ENCODE results near the gene ZNF37A. TPM values are rescaled to one million over a fixed set of nuclear protein-coding genes. Genes with fewer than 3 reads are reported as not detected.

The ZNF37A gene
- total RNA-seq, 2 experiments from 2014 or later: 24.1 to 25.5 TPM

DNA sequence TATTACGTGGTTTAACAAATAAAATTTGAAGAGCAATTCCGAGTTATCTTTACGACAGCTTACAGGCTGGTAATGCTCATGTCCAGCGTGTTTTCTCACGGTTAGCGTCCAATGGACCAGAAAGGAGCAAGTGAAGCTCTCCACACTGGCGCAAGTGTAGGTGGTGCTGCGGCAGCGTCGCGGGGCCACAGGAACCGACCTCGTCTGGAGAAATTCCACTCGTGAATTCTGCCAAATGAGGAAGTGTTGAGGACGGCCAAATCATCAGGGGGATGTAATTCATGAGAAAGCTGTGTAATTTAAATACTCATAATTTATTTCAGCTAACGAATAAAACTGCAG is 350 bp upstream of the ZNF37A start:
- no peaks in the 10 kb centered on the region for H3K27me3 Mint-ChIP-seq
- ChIA-PET CTCF (interaction anchor here (0.6 to 1.4 kb wide), 5 partner anchors 81 to 127 kb away, joined by 3 to 4 read pairs (median 4); partner anchors contain the start of genes ZNF25 and ZNF33A), POLR2A (interaction anchor here (1.4 kb wide), 1 partner anchor 83 kb away, joined by 4 read pairs; the partner anchor contains the start of gene ZNF33A)
- intact Hi-C loops (cut with DNase I, micrococcal nuclease): loop anchor here (1.0 to 5.0 kb wide), 7 partner anchors 41 to 309 kb away; partner anchors contain the start of genes ZNF248 (in 2 of the 2), ZNF25 (in 2 of the 2) and ZNF33A (in 2 of the 2)
- peaks cover 40% of the 10 kb centered on the region for H3K36me3 Mint-ChIP-seq (ENCODE audit: low read depth)
- H3K27ac Mint-ChIP-seq: peak overlapping the region; percentile 90
- H3K4me1 Mint-ChIP-seq: peaks cover 28% of the 10 kb centered on the region
- H3K4me3 Mint-ChIP-seq: peak overlapping the region; percentile 85
- DNase-seq (no peak), ATAC-seq (peak; percentile 8)
- H3K9me3 Mint-ChIP-seq (ENCODE audit: low read depth): peaks cover 14% of the 10 kb centered on the region

DNA sequence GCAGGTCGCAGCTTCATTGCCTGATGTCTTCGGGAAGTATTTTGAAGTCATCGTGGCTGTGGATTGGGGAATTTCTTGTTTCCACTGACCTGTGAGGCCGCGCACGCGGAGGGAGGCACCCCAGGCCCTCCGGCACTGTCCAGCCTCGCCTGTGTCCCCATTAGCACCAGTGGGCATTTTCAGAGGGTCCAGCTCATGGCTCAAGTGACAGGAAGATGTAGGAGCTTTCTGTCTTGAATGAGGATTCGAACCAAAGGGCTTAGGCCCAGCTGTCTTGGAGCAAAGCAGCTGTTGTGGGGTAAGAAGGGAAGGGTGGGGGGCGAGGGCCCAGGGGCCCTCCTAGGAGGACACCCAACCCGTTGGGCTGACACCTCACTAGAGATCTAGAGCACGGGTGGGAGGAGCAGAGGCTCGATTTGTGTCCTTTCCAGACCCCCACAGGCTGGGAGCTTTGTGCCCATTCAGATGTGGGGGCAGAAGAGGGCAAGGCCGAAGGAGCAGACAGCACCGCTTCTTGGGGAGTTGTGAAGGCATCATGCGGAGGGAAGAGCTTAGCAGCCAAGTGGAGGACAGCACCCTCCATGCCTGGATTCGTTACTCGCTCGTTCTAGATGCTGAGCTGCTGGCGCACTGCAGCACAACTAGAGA is 914 bp downstream of the ZNF37A start:
- ChIA-PET CTCF (interaction anchor here (0.9 to 1.4 kb wide), 2 partner anchors 83 to 118 kb away, joined by 3 to 4 read pairs; partner anchors contain the start of gene ZNF25), POLR2A (no interaction called here)
- Mint-ChIP-seq H3K9me3 (ENCODE audit: low read depth) (peaks cover 22% of the 10 kb centered on the region), H3K4me3 (peak overlapping the region; percentile 85), H3K27me3 (no peaks in the 10 kb centered on the region), H3K4me1 (peaks cover 31% of the 10 kb centered on the region), H3K36me3 (ENCODE audit: low read depth) (peaks cover 52% of the 10 kb centered on the region), H3K27ac (peak overlapping the region; percentile 90)
- intact Hi-C loops (cut with DNase I, micrococcal nuclease): loop anchor here (1.0 to 5.0 kb wide), 7 partner anchors 43 to 308 kb away; partner anchors contain the start of genes ZNF248 (in 2 of the 2), ZNF25 (in 2 of the 2) and ZNF33A (in 2 of the 2)
- peak; percentile 14 for DNase-seq
- no peak for ATAC-seq

DNA sequence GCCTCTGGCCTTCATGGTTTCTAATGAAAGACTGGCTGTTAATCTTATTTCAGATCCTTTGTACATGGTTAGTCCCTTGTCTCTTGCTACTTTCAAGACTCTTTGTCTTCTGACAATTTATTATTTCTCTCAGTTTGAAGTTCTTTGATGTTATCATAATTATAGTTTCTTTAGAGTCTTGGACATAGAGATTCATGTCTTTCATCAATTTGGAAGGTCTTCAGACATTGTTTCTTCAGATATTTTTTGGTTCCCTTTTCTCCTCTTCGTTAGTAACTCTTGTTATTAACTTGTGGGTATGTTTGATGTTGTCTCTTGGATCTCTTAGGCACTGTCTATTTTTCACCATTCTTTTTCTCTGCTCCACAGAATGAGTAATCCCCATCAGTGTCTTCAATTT is 8.7 kb downstream of the ZNF37A start:
- Mint-ChIP-seq H3K36me3 (ENCODE audit: low read depth) (peaks cover 95% of the 10 kb centered on the region), H3K27ac (no peak overlapping the region), H3K27me3 (no peaks in the 10 kb centered on the region), H3K4me1 (peaks cover 4% of the 10 kb centered on the region), H3K9me3 (ENCODE audit: low read depth) (peaks cover 61% of the 10 kb centered on the region), H3K4me3 (no peak overlapping the region)
- no peak for ATAC-seq
- intact Hi-C loops (cut with DNase I, micrococcal nuclease): no loop called here
- POLR2A ChIA-PET: no interaction called here
- CTCF ChIA-PET: interaction anchor here (1.2 kb wide), 1 partner anchor 126 kb away, joined by 3 read pairs; no protein-coding TSS in a partner anchor
- DNase-seq: no peak

DNA sequence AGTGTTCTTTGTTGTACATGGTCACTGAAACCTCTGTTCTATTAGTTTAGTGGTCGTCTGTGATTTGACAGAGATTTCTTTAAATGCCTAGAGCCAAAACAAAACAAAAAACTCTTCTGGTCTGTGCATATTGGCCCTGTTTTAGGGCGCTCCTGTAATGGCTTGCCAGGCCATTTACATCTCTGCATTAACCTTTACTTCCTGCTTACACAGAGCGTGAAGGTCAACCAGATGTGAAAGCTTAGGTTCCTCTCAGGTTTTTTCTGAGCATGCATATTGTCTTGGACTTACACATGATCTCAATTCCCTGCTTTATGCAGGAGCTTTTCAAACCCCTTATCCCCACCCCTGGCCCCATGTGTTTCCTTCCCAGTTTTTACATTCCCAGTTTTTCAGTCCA is 9.6 kb downstream of the ZNF37A start:
- Mint-ChIP-seq H3K36me3 (ENCODE audit: low read depth) (peaks cover 94% of the 10 kb centered on the region), H3K9me3 (ENCODE audit: low read depth) (peaks cover 66% of the 10 kb centered on the region), H3K27ac (no peak overlapping the region), H3K4me1 (peaks cover 3% of the 10 kb centered on the region), H3K27me3 (no peaks in the 10 kb centered on the region), H3K4me3 (no peak overlapping the region)
- DNase-seq (no peak), ATAC-seq (no peak)
- ChIA-PET CTCF (no interaction called here), POLR2A (no interaction called here)
- intact Hi-C loops (cut with DNase I, micrococcal nuclease): no loop called here

DNA sequence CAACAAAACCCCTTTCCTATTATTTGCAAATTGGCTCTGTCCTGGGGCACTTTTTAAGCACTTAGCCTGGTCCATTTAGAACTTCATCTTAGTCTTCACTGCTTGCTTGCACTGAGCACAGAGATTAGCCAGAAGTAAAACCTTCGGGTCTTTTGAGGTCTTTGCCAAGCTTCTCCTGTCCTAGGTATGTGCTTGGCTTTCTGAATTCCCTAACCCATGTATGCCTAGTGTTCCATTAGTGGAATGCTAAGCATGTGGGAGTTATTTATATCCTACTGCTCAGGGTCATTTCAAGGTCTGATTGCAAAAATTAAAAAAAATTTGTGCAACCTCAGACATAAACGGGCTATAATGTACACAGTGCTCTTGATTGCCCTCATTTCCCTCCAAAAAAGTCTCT is 18.0 kb downstream of the ZNF37A start:
- Mint-ChIP-seq H3K27ac (no peak overlapping the region), H3K36me3 (ENCODE audit: low read depth) (peaks cover 83% of the 10 kb centered on the region), H3K9me3 (ENCODE audit: low read depth) (peaks cover 54% of the 10 kb centered on the region), H3K27me3 (no peaks in the 10 kb centered on the region), H3K4me1 (no peaks in the 10 kb centered on the region), H3K4me3 (no peak overlapping the region)
- ChIA-PET POLR2A (interaction anchor here (0.5 kb wide), 1 partner anchor 123 kb away, joined by 6 read pairs; no protein-coding TSS in a partner anchor), CTCF (no interaction called here)
- DNase-seq (no peak), ATAC-seq (no peak)
- intact Hi-C loops (cut with DNase I, micrococcal nuclease): no loop called here

DNA sequence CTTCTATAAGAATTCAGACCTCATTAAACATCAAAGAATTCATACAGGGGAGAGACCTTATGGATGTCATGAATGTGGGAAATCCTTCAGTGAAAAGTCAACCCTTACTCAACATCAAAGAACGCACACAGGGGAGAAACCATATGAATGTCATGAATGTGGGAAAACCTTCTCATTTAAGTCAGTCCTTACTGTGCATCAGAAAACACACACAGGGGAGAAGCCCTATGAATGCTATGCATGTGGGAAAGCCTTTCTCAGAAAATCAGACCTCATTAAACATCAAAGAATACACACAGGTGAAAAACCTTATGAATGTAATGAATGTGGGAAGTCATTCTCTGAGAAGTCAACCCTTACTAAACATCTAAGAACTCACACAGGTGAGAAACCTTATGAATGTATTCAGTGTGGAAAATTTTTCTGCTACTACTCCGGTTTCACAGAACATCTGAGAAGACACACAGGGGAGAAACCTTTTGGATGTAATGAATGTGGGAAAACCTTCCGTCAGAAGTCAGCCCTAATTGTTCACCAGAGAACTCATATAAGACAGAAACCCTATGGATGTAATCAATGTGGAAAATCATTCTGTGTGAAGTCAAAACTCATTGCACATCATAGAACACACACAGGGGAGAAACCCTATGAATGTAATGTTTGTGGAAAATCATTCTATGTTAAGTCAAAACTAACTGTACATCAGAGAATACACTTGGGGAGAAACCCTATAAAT is 24.1 kb downstream of the ZNF37A start:
- no peaks in the 10 kb centered on the region for H3K4me1 Mint-ChIP-seq
- no peaks in the 10 kb centered on the region for H3K27me3 Mint-ChIP-seq
- peaks cover 81% of the 10 kb centered on the region for H3K36me3 Mint-ChIP-seq (ENCODE audit: low read depth)
- intact Hi-C loops (cut with DNase I, micrococcal nuclease): loop anchor here in 1 of 2 experiments (2.0 kb wide), 1 partner anchor 61 kb away; no protein-coding TSS in a partner anchor
- no peak for ATAC-seq
- H3K4me3 Mint-ChIP-seq: no peak overlapping the region
- ChIA-PET CTCF (no interaction called here), POLR2A (no interaction called here)
- H3K27ac Mint-ChIP-seq: no peak overlapping the region
- DNase-seq: no peak
- peaks cover 62% of the 10 kb centered on the region for H3K9me3 Mint-ChIP-seq (ENCODE audit: low read depth)

DNA sequence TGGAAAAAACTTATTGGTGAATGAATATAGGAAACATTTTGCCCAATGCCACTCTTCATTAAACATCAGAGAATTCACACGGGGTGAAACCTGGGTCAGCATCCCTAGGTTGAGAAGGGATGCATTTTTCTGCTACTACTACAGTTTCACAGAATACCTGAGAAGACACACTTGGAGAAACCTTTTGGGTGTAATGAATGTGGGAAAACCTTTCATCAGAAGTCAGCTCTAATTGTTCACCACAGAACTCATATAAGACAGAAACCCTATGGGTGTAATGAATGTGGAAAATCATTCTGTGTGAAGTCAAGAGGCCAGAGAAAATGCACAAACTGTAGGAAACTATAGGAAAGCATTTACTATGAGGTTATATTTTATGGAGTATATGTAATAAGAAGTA is 24.9 kb downstream of the ZNF37A start:
- H3K4me1 Mint-ChIP-seq: no peaks in the 10 kb centered on the region

DNA sequence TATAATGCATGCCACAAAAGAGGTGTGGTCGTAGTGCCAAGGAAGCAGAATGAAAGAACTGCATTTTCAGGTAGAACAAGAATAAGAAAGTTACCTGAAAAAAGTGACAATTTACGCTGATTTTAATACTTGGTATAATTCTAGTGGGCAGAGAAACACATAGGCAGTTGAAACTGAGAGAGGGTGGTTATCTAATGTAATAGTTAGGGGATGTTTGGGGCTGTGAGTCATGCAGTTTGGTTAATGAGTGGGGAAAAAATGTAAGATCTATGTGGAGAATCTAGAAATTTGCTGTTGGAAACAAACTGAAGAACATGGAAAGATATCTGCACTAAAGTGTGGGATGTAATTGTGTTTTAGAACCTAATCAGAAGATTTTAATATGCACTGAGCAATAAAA is 33.7 kb downstream of the ZNF37A start:
- Mint-ChIP-seq H3K27ac (no peak overlapping the region), H3K9me3 (ENCODE audit: low read depth) (peaks cover 60% of the 10 kb centered on the region), H3K36me3 (ENCODE audit: low read depth) (peaks cover 18% of the 10 kb centered on the region), H3K27me3 (no peaks in the 10 kb centered on the region), H3K4me3 (no peak overlapping the region), H3K4me1 (no peaks in the 10 kb centered on the region)
- ChIA-PET POLR2A (no interaction called here), CTCF (no interaction called here)
- no peak for ATAC-seq
- intact Hi-C loops (cut with DNase I, micrococcal nuclease): loop anchor here (10.0 kb wide), 2 partner anchors 73 to 303 kb away; no protein-coding TSS in a partner anchor
- no peak for DNase-seq

More for the DNA sequence above, 24.9 kb downstream of the ZNF37A start:
- ChIA-PET CTCF (no interaction called here), POLR2A (no interaction called here)
- intact Hi-C loops (cut with DNase I, micrococcal nuclease): loop anchor here in 1 of 2 experiments (2.0 kb wide), 1 partner anchor 62 kb away; no protein-coding TSS in a partner anchor
- no peaks in the 10 kb centered on the region for H3K27me3 Mint-ChIP-seq
- ATAC-seq (no peak), DNase-seq (no peak)
- peaks cover 82% of the 10 kb centered on the region for H3K36me3 Mint-ChIP-seq (ENCODE audit: low read depth)
- peaks cover 62% of the 10 kb centered on the region for H3K9me3 Mint-ChIP-seq (ENCODE audit: low read depth)
- H3K27ac Mint-ChIP-seq: no peak overlapping the region
- H3K4me3 Mint-ChIP-seq: no peak overlapping the region

DNA sequence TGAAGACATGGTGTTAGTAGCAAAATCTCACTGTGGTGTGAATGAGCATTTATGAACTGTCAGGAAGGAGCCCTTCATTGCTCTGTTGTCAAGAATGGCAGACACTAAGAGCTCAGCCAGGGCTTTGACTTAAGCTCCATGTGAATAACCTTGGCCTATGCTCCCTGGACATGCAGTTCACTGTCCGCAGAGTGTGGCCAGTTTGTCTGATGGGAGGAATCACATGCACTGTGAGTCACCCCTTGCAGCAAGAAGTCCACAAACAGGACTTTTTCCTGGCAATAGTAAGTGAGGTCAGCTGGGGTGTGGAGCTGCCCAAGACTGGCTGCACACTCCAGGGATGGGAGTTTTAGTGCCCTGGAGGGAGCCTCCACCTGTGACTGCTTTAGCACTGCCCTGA is 49.5 kb downstream of the ZNF37A start:
- H3K36me3 Mint-ChIP-seq (ENCODE audit: low read depth): no peaks in the 10 kb centered on the region
- no peak for ATAC-seq
- CTCF ChIA-PET: no interaction called here
- intact Hi-C loops (cut with DNase I, micrococcal nuclease): no loop called here
- POLR2A ChIA-PET: no interaction called here
- no peak overlapping the region for H3K27ac Mint-ChIP-seq
- no peaks in the 10 kb centered on the region for H3K4me1 Mint-ChIP-seq
- peaks cover 12% of the 10 kb centered on the region for H3K9me3 Mint-ChIP-seq (ENCODE audit: low read depth)
- H3K4me3 Mint-ChIP-seq: no peak overlapping the region
- no peaks in the 10 kb centered on the region for H3K27me3 Mint-ChIP-seq
- no peak for DNase-seq

DNA sequence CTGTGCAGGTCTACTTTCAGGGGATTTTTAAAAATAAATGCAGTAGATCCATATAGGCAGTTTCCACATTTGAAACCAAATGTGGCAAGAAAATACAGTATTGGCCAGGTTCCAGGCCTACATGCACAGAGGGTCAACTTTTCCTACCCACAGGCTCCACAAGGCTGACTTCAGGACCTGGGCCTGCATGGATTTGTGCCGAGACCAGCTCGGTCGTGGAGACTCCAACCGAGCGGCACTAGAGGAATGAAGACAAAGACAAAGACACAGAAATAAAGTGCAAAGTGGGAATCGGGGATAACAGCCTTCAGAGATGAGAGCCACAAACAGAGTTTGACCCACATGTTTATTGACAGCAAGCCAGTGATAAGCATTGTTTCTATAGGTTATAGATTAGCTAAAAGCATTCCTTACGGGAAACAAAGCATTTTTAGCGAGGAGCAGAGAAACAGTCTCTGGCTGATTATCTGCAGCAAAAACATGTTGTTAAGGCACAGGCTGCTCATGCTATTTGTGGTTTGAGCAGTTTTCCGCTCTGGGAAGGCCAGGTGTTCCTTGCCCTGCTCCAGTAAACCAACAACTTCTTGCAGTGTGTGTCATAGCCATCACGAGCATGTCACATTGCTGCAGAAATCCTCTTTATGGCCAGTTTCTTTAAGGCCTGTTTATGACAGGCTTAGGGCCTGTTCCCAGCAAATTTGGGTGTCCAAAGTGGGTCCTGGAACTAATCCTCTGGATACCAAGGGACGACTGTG is 52.6 kb downstream of the ZNF37A start:
- H3K27ac Mint-ChIP-seq: no peak overlapping the region
- POLR2A ChIA-PET: no interaction called here
- H3K27me3 Mint-ChIP-seq: no peaks in the 10 kb centered on the region
- ATAC-seq (no peak), DNase-seq (no peak)
- H3K4me1 Mint-ChIP-seq: no peaks in the 10 kb centered on the region
- no peak overlapping the region for H3K4me3 Mint-ChIP-seq
- intact Hi-C loops (cut with DNase I, micrococcal nuclease): no loop called here
- CTCF ChIA-PET: no interaction called here
- peaks cover 8% of the 10 kb centered on the region for H3K9me3 Mint-ChIP-seq (ENCODE audit: low read depth)
- no peaks in the 10 kb centered on the region for H3K36me3 Mint-ChIP-seq (ENCODE audit: low read depth)

DNA sequence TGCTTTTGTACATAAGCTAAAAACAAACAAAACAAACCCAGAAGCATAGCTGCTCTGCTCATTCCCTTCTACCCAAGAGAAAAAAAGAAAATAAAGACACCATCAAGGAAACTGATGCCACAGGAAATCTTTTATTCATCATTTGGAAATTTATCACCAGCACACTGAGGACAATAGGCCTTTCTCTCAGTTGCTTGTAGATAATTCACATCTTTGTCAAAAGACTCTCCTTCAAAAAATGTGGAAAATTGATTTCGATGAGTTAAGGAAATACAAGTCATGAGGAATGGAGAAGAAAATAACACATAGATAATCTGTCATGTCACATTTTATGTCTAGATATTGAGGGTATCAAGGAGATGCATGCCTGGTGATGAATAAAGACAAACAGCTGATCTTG is 53.5 kb downstream of the ZNF37A start:
- peaks cover 6% of the 10 kb centered on the region for H3K9me3 Mint-ChIP-seq (ENCODE audit: low read depth)
- H3K27ac Mint-ChIP-seq: no peak overlapping the region
- H3K4me1 Mint-ChIP-seq: no peaks in the 10 kb centered on the region
- no peaks in the 10 kb centered on the region for H3K27me3 Mint-ChIP-seq
- intact Hi-C loops (cut with DNase I, micrococcal nuclease): no loop called here
- CTCF ChIA-PET: no interaction called here
- no peak overlapping the region for H3K4me3 Mint-ChIP-seq
- POLR2A ChIA-PET: no interaction called here
- DNase-seq (no peak), ATAC-seq (no peak)
- no peaks in the 10 kb centered on the region for H3K36me3 Mint-ChIP-seq (ENCODE audit: low read depth)

Data from activated CD4-positive, alpha-beta T cell treated with anti-CD3 and anti-CD28 coated beads for 36 hours (primary cell).